DOHH2 (cell line): Measurements from ENCODE around the gene TNPO2.
"Not testable (repeated sequence)": the region's sequence is repeated elsewhere in the genome, so short reads cannot be mapped to it uniquely, and the experiment has no call there.

Experiments used
- EZH2phosphoT487 ChIP-seq: fragments of 200-600 bp; sonication (generic); IDR thresholded peaks from 2 replicates; pipeline ENCODE4 v1.6.1; 2017; ENCODE audit warnings: borderline replicate concordance, mild to moderate bottlenecking, antibody characterized with exemption, low read length, moderate library complexity, mixed read lengths
- TF ChIP-seq, protein P1 (sequence below): fragments of 200-600 bp; sonication (generic); IDR thresholded peaks from one replicate; pipeline ENCODE4 v1.5.1; 2014; ENCODE audit warnings: antibody characterized with exemption, mild to moderate bottlenecking, low read depth, low read length; ENCODE audit not compliant: poor library complexity, severe bottlenecking

DNA sequence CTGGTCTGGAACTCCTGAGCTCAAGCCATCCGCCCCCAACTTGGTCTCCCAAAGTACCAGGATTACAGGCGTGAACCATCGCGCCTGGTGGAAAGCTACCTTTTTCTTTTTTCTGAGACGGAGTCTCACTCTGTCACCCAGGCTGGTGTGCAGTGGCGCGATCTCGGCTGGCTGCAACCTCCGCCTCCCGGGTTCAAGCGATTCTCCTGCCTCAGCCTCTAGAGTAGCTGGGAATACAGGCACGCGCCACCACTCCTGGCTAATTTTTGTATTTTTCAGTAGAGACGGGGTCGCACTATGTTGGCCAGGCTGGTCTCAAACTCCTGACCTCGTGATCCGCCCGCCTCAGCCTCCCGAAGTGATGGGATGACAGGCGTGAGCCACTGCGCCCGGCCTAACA is 26.3 kb downstream of the TNPO2 start:
- TF ChIP-seq, protein P1, sequence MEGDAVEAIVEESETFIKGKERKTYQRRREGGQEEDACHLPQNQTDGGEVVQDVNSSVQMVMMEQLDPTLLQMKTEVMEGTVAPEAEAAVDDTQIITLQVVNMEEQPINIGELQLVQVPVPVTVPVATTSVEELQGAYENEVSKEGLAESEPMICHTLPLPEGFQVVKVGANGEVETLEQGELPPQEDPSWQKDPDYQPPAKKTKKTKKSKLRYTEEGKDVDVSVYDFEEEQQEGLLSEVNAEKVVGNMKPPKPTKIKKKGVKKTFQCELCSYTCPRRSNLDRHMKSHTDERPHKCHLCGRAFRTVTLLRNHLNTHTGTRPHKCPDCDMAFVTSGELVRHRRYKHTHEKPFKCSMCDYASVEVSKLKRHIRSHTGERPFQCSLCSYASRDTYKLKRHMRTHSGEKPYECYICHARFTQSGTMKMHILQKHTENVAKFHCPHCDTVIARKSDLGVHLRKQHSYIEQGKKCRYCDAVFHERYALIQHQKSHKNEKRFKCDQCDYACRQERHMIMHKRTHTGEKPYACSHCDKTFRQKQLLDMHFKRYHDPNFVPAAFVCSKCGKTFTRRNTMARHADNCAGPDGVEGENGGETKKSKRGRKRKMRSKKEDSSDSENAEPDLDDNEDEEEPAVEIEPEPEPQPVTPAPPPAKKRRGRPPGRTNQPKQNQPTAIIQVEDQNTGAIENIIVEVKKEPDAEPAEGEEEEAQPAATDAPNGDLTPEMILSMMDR, result not testable (repeated sequence)
- TF ChIP-seq EZH2phosphoT487, result not testable (repeated sequence)
